Vagina (tissue), 2 donors: ENCODE results near the gene TMEM132C. TPM values are rescaled to one million over a fixed set of nuclear protein-coding genes. Genes with fewer than 3 reads are reported as not detected.

Experiments used
- DNase-seq, 2 donors: peaks; one replicate each; pipeline ENCODE4 v3.0.0-alpha.2; 2017; ENCODE audit errors: extremely low spot score in 2 of 2
- H3K27ac ChIP-seq: fragments of 200-600 bp; sonication (generic); one replicate; pipeline ENCODE4 v1.5.1; 2019
- H3K27me3 ChIP-seq: fragments of 200-600 bp; sonication (generic); one replicate; pipeline ENCODE4 v1.5.1; 2019
- H3K36me3 ChIP-seq, 2 donors: fragments of 200-600 bp; sonication (generic); one replicate each; pipeline ENCODE4 v1.5.1; 2017 to 2019
- H3K4me1 ChIP-seq: fragments of 200-600 bp; sonication (generic); one replicate; pipeline ENCODE4 v1.5.1; 2019
- H3K4me3 ChIP-seq, 2 donors: fragments of 200-600 bp; sonication (generic); 1 replicate in 1 of 2; 2 replicates in 1 of 2; pipeline ENCODE4 v1.5.1; 2016 to 2019
- H3K9me3 ChIP-seq: fragments of 200-600 bp; sonication (generic); one replicate; pipeline ENCODE4 v1.5.1; 2019
- CTCF ChIP-seq, 3 experiments: fragments of 450-650 bp in 2 of 3; fragments of 200-600 bp in 1 of 3; sonication (generic) in 1 of 3; IDR thresholded peaks; one replicate each; pipeline ENCODE4 v1.5.1; 2017 to 2019; ENCODE audit warnings: antibody characterized with exemption in 3 of 3, mild to moderate bottlenecking in 2 of 3, moderate library complexity in 2 of 3
- POLR2A ChIP-seq, 2 donors: fragments of 450-650 bp; IDR thresholded peaks; one replicate each; pipeline ENCODE4 v1.6.1; 2017; ENCODE audit warnings: antibody characterized with exemption in 2 of 2, mild to moderate bottlenecking in 2 of 2, moderate library complexity in 2 of 2
- POLR2AphosphoS5 ChIP-seq, 2 donors: sonication (generic); formaldehyde crosslinking; IDR thresholded peaks; one replicate each; pipeline ENCODE4 v1.9.0; 2017; ENCODE audit warnings: antibody characterized with exemption in 2 of 2, mild to moderate bottlenecking in 2 of 2, low read depth in 1 of 2; ENCODE audit not compliant: insufficient read depth in 1 of 2
- intact Hi-C: fragments of 100-400 bp; cut with DNase I; formaldehyde crosslinking; loops from one replicate; pipeline ENCODE4 v1.15.1; 2023
- total RNA-seq: library from RNA; depleted of rRNA; stranded (reverse); fragments of >200 nt; gene quantifications from one replicate; pipeline ENCODE4 v1.2.3, GENCODE V29; 2016

TMEM132C gene
- total RNA-seq, 1 donor from 2014 or later: 20.6 TPM

GRCh38 chr12:128316078-128316477 lies 49.1 kb downstream of the TMEM132C start:
- intact Hi-C loops: no loop called here
- no peaks in the 10 kb centered on the region for H3K9me3 ChIP-seq
- H3K27ac ChIP-seq: peak overlapping the region; percentile 22
- H3K27me3 ChIP-seq: no peaks in the 10 kb centered on the region
- TF ChIP-seq CTCF (IDR thresholded peaks at IDR 0.05) (no peak), POLR2AphosphoS5 (IDR thresholded peaks at IDR 0.05; ENCODE audit: insufficient read depth in 1 of 2, low read depth in 1 of 2) (no peak), POLR2A (IDR thresholded peaks at IDR 0.05) (no peak)
- no peak for DNase-seq
- no peaks in the 10 kb centered on the region for H3K36me3 ChIP-seq
- H3K4me3 ChIP-seq: no peak overlapping the region
- H3K4me1 ChIP-seq: no peaks in the 10 kb centered on the region

GRCh38 chr12:128316973-128317526 lies 50.1 kb downstream of the TMEM132C start:
- TF ChIP-seq POLR2A (IDR thresholded peaks at IDR 0.05) (no peak), CTCF (IDR thresholded peaks at IDR 0.05) (no peak), POLR2AphosphoS5 (IDR thresholded peaks at IDR 0.05; ENCODE audit: insufficient read depth in 1 of 2, low read depth in 1 of 2) (no peak)
- no peaks in the 10 kb centered on the region for H3K36me3 ChIP-seq
- no peaks in the 10 kb centered on the region for H3K9me3 ChIP-seq
- intact Hi-C loops: no loop called here
- H3K27me3 ChIP-seq: no peaks in the 10 kb centered on the region
- H3K4me3 ChIP-seq: no peak overlapping the region
- H3K27ac ChIP-seq: peak overlapping the region; percentile 22
- DNase-seq: no peak
- H3K4me1 ChIP-seq: no peaks in the 10 kb centered on the region

- no peak for DNase-seq
- H3K27ac ChIP-seq: peak overlapping the region; percentile 22
- intact Hi-C loops: no loop called here
Measured at GRCh38 chr12:128318341-128318740, 51.4 kb downstream of the TMEM132C start.

GRCh38 chr12:128318946-128319345 lies 52.0 kb downstream of the TMEM132C start:
- H3K27me3 ChIP-seq: no peaks in the 10 kb centered on the region
- intact Hi-C loops: no loop called here
- H3K27ac ChIP-seq: no peak overlapping the region
- H3K9me3 ChIP-seq: no peaks in the 10 kb centered on the region
- TF ChIP-seq CTCF (IDR thresholded peaks at IDR 0.05) (no peak), POLR2A (IDR thresholded peaks at IDR 0.05) (no peak), POLR2AphosphoS5 (IDR thresholded peaks at IDR 0.05; ENCODE audit: insufficient read depth in 1 of 2, low read depth in 1 of 2) (no peak)
- H3K4me3 ChIP-seq: no peak overlapping the region
- H3K4me1 ChIP-seq: no peaks in the 10 kb centered on the region
- H3K36me3 ChIP-seq: no peaks in the 10 kb centered on the region
- no peak for DNase-seq

More at GRCh38 chr12:128318341-128318740, 51.4 kb downstream of the TMEM132C start:
- Histone ChIP-seq H3K36me3 (no peaks in the 10 kb centered on the region), H3K9me3 (no peaks in the 10 kb centered on the region), H3K27me3 (no peaks in the 10 kb centered on the region), H3K4me1 (no peaks in the 10 kb centered on the region), H3K4me3 (no peak overlapping the region)
- TF ChIP-seq POLR2A (IDR thresholded peaks at IDR 0.05) (no peak), CTCF (IDR thresholded peaks at IDR 0.05) (no peak), POLR2AphosphoS5 (IDR thresholded peaks at IDR 0.05; ENCODE audit: insufficient read depth in 1 of 2, low read depth in 1 of 2) (no peak)

- Histone ChIP-seq H3K27ac (no peak overlapping the region), H3K36me3 (no peaks in the 10 kb centered on the region), H3K4me1 (no peaks in the 10 kb centered on the region), H3K9me3 (no peaks in the 10 kb centered on the region), H3K27me3 (no peaks in the 10 kb centered on the region), H3K4me3 (no peak overlapping the region)
- intact Hi-C loops: no loop called here
- no peak for TF ChIP-seq POLR2AphosphoS5 (IDR thresholded peaks at IDR 0.05; ENCODE audit: insufficient read depth in 1 of 2, low read depth in 1 of 2)
- DNase-seq: no peak
Measured at GRCh38 chr12:128322341-128322740, 55.4 kb downstream of the TMEM132C start.
